Right lobe of liver (tissue), 6 donors: ENCODE results near the gene ALDH1A1. TPM values are rescaled to one million over a fixed set of nuclear protein-coding genes. Genes with fewer than 3 reads are reported as not detected.

Experiments used
- ATAC-seq, 4 donors: fragments of 200-7000 bp; cut with Tn5 transposase; one replicate each; pipeline ENCODE4 v1.9.1; 2020; ENCODE audit warnings: mild to moderate bottlenecking in 4 of 4, moderate library complexity in 4 of 4
- DNase-seq, 3 donors: peaks; one replicate each; pipeline ENCODE4 v3.0.0-alpha.2; 2020
- H3K27ac ChIP-seq, 3 donors: fragments of 200-600 bp; one replicate each; pipeline ENCODE4 v1.8.0; 2022
- H3K27me3 ChIP-seq, 2 donors: fragments of 200-600 bp; one replicate each; pipeline ENCODE4 v1.8.0; 2022
- H3K36me3 ChIP-seq, 4 donors: fragments of 200-600 bp; sonication (generic) in 1 of 4; one replicate each; pipeline versions ENCODE4 v1.5.1 to v1.8.0; 2017 to 2022; ENCODE audit warnings: control low read depth in 1 of 4
- H3K4me1 ChIP-seq, 4 donors: fragments of 200-600 bp; sonication (generic) in 1 of 4; one replicate each; pipeline versions ENCODE4 v1.5.1 to v1.8.0; 2017 to 2022; ENCODE audit warnings: control low read depth in 1 of 4
- H3K4me3 ChIP-seq, 3 donors: fragments of 200-600 bp; one replicate each; pipeline ENCODE4 v1.8.0; 2022
- H3K9me3 ChIP-seq, 4 donors: fragments of 200-600 bp; sonication (generic) in 1 of 4; one replicate each; pipeline versions ENCODE4 v1.5.1 to v1.8.0; 2017 to 2022; ENCODE audit warnings: control low read depth in 1 of 4
- CTCF ChIP-seq, 4 donors: fragments of 200-600 bp in 3 of 4; fragments of 450-650 bp in 1 of 4; IDR thresholded peaks; one replicate each; pipeline versions ENCODE4 v1.5.1 to v1.8.0; 2016 to 2022; ENCODE audit warnings: antibody characterized with exemption in 4 of 4, mild to moderate bottlenecking in 2 of 4
- POLR2A ChIP-seq: fragments of 450-650 bp; IDR thresholded peaks from one replicate; pipeline ENCODE4 v1.6.1; 2017; ENCODE audit warnings: antibody characterized with exemption, mild to moderate bottlenecking
- WGBS: methylation state at CpG from one replicate; pipeline ENCODE4 v1.1.6; 2018; ENCODE audit warnings: low coverage, low lambda C conversion rate; ENCODE audit not compliant: insufficient coverage; ENCODE audit errors: missing lambda C conversion rate; 5-methylcytosine and 5-hydroxymethylcytosine counted together
- intact Hi-C, 2 donors: fragments of 100-400 bp; cut with DNase I; formaldehyde crosslinking; loops; one replicate each; pipeline versions ENCODE4 v1.11.2 to v1.14.1; 2022
- total RNA-seq, 6 experiments: library from RNA; depleted of rRNA in 2 of 6; stranded (reverse); fragments of >200 nt in 2 of 6; fragmentation: NEBNext Ultra II Directional in 3 of 6; extraction: Animal tissue kit (Norgen Biotek cat#: 25700) in 3 of 6; gene quantifications; one replicate each; pipeline versions ENCODE4 v1.1.0 to v1.2.4, GENCODE V29; 2016 to 2023
- donor health status: DM: no; HTN: yes; CAD: no.
- donor health status: DM: no; HTN: no; CAD: no.
- donor health status: DM: no; HTN: no; CAD: no.
- donor health status: DM: no; HTN: yes; CAD: no.
- donor health status: DM: no; HTN: yes; CAD: no.

The ALDH1A1 gene
- total RNA-seq, 6 experiments from 2014 or later, result 309 to 1,702 (median 521) TPM

GRCh38 chr9:72893437-72893836 is 59.4 kb downstream of the ALDH1A1 start:
- no peak overlapping the region for H3K27ac ChIP-seq
- intact Hi-C loops, result no loop called here
- no peaks in the 10 kb centered on the region for H3K4me1 ChIP-seq
- ATAC-seq (no peak), DNase-seq (no peak)
- WGBS, result 89% methylated on average over 1 of the region's 1 CpG
- H3K9me3 ChIP-seq, result no peaks in the 10 kb centered on the region
- no peak for TF ChIP-seq CTCF (IDR thresholded peaks at IDR 0.05)
- TF ChIP-seq POLR2A, result no peak
- H3K4me3 ChIP-seq, result no peak overlapping the region
- H3K27me3 ChIP-seq, result no peaks in the 10 kb centered on the region
- peaks cover 0 to 22% (median 8%) of the 10 kb centered on the region in 4 donors for H3K36me3 ChIP-seq

- Histone ChIP-seq H3K4me1 (no peaks in the 10 kb centered on the region), H3K4me3 (no peak overlapping the region), H3K27me3 (no peaks in the 10 kb centered on the region), H3K27ac (no peak overlapping the region), H3K9me3 (no peaks in the 10 kb centered on the region), H3K36me3 (peaks cover 0 to 17% (median 9%) of the 10 kb centered on the region in 4 donors)
- ATAC-seq (no peak), DNase-seq (no peak)
- intact Hi-C loops, result no loop called here
- 59% methylated on average over 2 of the region's 2 CpGs for WGBS
- no peak for TF ChIP-seq POLR2A
- TF ChIP-seq CTCF (IDR thresholded peaks at IDR 0.05), result no peak
These were observed 61.8 kb downstream of the ALDH1A1 start for GRCh38 chr9:72891043-72891442.

GRCh38 chr9:72888943-72889342 is 63.9 kb downstream of the ALDH1A1 start:
- H3K9me3 ChIP-seq, result no peaks in the 10 kb centered on the region
- peaks cover 0 to 18% (median 12%) of the 10 kb centered on the region in 4 donors for H3K36me3 ChIP-seq
- H3K4me3 ChIP-seq, result no peak overlapping the region
- TF ChIP-seq POLR2A (no peak), CTCF (IDR thresholded peaks at IDR 0.05) (no peak)
- no peaks in the 10 kb centered on the region for H3K4me1 ChIP-seq
- DNase-seq (no peak), ATAC-seq (no peak)
- intact Hi-C loops, result no loop called here
- no peak overlapping the region for H3K27ac ChIP-seq
- H3K27me3 ChIP-seq, result no peaks in the 10 kb centered on the region
- WGBS, result 90% methylated on average over 2 of the region's 2 CpGs

- H3K4me1 ChIP-seq, result no peaks in the 10 kb centered on the region
- H3K27ac ChIP-seq, result no peak overlapping the region
- WGBS, result 94% methylated on average over 2 of the region's 2 CpGs
- no peak for ATAC-seq
- peaks cover 0 to 18% (median 9%) of the 10 kb centered on the region in 4 donors for H3K36me3 ChIP-seq
- TF ChIP-seq CTCF (IDR thresholded peaks at IDR 0.05), result no peak
- TF ChIP-seq POLR2A, result no peak
- H3K4me3 ChIP-seq, result no peak overlapping the region
- intact Hi-C loops, result no loop called here
- no peak for DNase-seq
- H3K9me3 ChIP-seq, result no peaks in the 10 kb centered on the region
- H3K27me3 ChIP-seq, result no peaks in the 10 kb centered on the region
These were observed 64.8 kb downstream of the ALDH1A1 start for GRCh38 chr9:72888067-72888466.

GRCh38 chr9:72886386-72886785 is 66.5 kb downstream of the ALDH1A1 start:
- intact Hi-C loops, result no loop called here
- H3K4me1 ChIP-seq, result no peaks in the 10 kb centered on the region
- no peak overlapping the region for H3K4me3 ChIP-seq
- no CpG with 5 or more reads among the region's 1 CpG for WGBS
- DNase-seq (no peak), ATAC-seq (no peak)
- H3K27ac ChIP-seq, result no peak overlapping the region
- no peaks in the 10 kb centered on the region for H3K9me3 ChIP-seq
- no peaks in the 10 kb centered on the region for H3K27me3 ChIP-seq
- no peak for TF ChIP-seq POLR2A
- peaks cover 0 to 18% (median 9%) of the 10 kb centered on the region in 4 donors for H3K36me3 ChIP-seq
